Hematopoietic multipotent progenitor cell (in vitro differentiated cells): Measurements from ENCODE around the gene UBAP2L. TPM values are rescaled to one million over a fixed set of nuclear protein-coding genes. Genes with fewer than 3 reads are reported as not detected.
"Not testable (repeated sequence)": the region's sequence is repeated elsewhere in the genome, so short reads cannot be mapped to it uniquely, and the experiment has no call there.

Experiments
- DNase-seq, 3 donors: peaks; one replicate each; pipeline ENCODE4 v3.0.0-alpha.2; 2011 to 2015; ENCODE audit warnings: low read depth in 2 of 3, low spot score in 2 of 3
- total RNA-seq: library from RNA; depleted of rRNA; stranded (reverse); fragments of >200 nt; gene quantifications from one replicate; pipeline ENCODE4 v1.2.3, GENCODE V29; 2012

UBAP2L gene
- total RNA-seq, 1 donor = 83.2 TPM

- no peak for DNase-seq
Measured at GRCh38 chr1:154239491-154239890, 18.7 kb downstream of the UBAP2L start.

DNA sequence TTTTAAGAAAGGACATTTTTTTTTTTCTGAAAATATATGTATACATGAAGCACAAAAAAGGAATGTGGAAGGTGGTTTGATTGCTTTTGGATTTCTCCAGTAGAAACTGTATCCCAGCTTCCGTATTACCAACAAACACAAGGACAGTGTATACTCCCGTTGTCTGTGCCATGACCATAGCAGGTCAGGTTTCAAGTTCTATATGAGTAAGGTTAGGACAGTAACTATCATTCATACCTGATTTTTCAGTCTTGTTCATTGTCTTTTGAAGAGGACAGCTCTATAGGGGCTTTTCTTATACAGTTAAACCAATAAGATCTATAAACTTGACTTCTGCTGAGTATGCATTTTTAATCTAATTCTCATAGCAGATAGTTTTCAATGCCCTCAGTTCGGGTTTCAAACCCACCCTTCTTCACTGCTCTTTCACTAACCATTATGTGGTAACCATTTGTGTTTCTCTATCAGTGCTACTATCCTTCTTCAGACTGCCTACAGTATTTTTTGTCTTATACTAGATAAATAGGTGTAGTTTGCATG lies 19.6 kb downstream of the UBAP2L start:
- no peak for DNase-seq

DNA sequence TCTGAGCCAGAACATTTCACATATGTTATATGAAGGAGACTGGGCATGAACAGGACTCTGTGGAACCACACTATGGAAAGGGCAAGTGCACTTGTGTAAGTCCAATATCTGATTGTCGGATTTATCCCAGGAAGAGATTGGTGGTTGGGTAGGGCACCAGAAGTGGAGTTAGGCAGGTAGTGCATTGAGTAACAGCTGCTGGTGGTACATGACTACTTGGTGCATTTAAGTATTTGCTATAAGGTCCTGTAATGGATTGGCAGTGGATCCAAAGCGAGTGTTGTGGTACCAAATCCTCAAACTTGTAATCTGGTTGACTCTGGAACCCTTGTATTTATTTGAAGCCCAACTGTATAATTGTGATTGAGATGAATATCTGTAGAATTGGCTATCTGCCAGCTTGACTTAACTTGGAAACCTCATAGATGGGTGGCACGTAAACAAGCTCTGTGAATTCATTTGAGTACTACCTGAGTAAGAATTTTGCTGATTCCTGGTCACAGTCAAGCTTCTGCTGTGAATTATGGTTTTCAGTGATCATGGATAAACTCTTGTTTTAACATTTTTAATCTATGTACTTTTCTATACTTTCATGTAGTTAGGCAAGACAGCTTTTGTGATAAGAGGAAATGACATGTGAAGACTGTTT lies 21.1 kb downstream of the UBAP2L start:
- no peak for DNase-seq

- DNase-seq = no peak
Measured at GRCh38 chr1:154253671-154254070, 32.9 kb downstream of the UBAP2L start.

DNA sequence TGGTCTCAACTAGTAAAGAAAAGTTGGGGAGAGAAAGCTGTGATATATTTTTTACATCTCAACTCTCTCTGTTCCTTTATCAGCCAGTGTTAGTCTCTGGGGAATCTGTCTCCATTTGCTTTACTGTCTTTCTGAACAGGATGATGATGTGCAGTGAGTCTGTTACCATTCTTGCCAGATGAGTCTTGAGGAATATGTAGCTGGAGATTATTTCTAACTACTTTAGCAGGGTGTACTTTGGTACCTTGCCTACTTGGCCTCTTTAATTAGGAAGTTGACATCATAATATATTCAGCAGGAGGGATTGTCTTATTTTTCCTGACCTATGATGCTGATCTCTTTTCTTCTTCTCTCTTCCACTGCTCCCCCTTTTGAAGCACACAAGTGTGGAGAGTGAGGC lies 35.9 kb downstream of the UBAP2L start:
- DNase-seq = no peak

DNA sequence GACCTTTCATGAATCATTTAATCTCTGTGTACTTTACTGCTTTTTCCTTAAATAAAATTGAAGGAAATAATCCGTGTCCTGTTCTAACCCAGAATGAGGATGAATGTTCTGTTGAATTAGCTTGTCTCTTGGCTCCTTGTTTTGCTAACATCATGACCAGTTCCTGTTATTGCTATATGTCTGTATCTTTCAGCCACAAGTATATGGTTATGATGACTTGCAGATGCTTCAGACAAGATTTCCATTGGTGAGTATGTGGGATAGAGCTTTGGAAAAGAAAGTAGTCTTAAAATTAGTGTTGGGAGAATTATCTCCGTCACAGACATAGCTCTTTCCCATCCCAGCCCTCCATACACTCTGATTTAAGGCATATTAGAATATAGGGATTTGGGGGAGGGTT lies 38.0 kb downstream of the UBAP2L start:
- no peak for DNase-seq

GRCh38 chr1:154260127-154260526 lies 39.4 kb downstream of the UBAP2L start:
- no peak for DNase-seq

DNA sequence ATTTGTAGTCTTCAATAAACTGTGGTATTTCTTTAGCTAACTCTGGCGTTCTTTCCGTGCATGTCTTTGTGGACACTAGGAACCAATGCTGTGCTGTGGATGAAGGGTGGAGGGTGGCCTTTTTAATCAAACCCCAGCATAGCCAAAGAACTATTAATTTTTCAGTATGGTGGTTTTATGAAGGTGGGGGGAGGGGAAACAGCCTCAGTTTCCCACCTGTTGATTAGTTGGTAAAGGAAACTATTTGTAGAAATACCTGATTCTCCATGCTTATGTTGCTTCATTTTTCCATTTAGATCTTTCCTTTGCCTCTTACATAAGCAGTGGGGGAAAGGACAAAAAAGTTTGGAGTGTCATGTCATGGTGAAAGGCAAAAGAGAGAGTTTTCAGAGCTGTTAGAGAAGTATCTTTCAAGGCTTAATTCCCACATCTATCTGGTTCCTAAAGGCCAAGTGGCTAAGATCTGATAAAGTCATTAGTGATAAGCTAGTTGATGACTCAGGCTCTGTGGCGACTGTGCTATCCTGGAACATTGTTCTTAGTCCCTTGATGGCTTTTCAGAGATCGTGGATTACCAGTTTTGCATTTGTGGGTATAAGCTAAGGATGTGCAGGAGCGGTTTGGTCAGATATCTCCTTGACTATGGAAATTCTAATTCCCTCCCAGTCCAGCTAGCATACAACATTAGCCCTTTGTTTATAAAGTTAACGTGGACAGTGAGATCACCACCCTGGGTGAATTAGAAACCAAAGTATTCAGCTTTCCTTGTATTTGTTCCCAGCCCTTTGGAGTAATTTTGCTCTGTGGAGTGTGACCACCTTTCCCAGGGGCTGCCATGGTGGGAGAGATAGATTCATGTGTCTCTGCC lies 42.9 kb downstream of the UBAP2L start:
- DNase-seq = no peak

- DNase-seq = no peak
Measured at GRCh38 chr1:154264454-154264853, 43.7 kb downstream of the UBAP2L start.

DNA sequence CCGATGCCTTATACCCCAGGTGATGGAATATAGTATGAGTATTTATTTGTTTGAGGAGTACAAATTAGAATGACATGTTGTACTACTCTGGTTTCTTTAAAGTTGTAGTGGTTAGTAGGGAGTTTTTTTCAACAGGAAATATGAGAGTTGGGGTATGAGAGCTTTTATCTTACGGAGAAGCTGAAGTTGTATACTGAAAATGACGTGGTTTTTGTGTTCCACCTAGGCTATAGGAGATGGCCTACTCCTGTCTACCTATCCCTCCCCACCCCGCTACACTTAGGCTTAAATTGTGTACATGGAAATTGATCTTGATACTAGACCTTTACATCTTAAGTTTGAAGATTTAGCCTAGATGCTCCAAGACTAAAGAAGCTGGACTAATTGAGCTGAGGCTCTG lies 44.8 kb downstream of the UBAP2L start:
- no peak for DNase-seq

GRCh38 chr1:154270833-154271232 lies 50.1 kb downstream of the UBAP2L start:
- no peak for DNase-seq

- DNase-seq = peak; percentile 85 to 100 (median 99)
Measured at GRCh38 chr1:154272217-154272998, 51.7 kb downstream of the UBAP2L start, which contains the start of gene HAX1. Gene HAX1, plus strand, starts transcription at chr1:154272629. Its CDS starts 95 bp downstream, at chr1:154272724.

DNA sequence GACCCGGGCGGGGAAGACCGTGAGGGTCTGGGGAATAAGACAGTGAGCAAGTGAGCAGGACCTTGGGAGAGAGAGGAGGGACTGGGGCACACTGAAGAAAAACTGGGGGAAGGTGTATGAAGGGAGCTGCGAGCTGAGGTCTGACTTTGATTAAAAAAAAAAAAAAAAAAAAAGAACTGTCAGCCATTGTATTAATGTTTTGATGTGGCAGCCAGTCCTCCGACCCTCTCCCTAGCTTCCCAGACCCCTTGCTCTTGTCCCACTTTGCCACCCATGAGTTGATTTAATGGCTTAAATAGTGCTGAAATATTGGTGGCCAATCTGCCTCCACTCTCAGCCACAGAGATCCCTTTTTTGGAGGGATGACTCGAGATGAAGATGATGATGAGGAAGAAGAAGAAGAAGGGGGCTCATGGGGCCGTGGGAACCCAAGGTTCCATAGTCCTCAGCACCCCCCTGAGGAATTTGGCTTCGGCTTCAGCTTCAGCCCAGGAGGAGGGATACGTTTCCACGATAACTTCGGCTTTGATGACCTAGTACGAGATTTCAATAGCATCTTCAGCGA lies 52.3 kb downstream of the UBAP2L start:
- DNase-seq = no peak

DNA sequence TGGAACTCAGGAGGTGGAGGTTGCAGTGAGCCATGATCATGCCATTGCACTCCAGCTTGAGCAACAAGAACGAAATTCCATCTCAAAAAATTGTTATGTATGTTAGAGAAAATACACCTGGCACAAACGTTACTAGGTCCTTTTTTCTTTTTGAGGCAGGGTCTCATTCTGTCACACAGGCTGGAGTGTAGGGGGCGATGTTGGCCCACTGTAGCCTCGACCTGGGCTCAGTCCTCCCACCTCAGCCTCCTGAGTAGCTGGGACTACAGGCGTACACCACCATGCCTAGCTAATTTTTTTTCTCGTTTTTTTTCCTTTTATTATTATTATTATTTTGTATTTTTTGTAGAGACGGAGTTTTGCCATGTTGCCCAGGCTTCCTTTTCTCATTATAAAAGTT lies 56.0 kb downstream of the UBAP2L start:
- DNase-seq = peak in 2 of 3 donors; percentile 33 to 48

DNA sequence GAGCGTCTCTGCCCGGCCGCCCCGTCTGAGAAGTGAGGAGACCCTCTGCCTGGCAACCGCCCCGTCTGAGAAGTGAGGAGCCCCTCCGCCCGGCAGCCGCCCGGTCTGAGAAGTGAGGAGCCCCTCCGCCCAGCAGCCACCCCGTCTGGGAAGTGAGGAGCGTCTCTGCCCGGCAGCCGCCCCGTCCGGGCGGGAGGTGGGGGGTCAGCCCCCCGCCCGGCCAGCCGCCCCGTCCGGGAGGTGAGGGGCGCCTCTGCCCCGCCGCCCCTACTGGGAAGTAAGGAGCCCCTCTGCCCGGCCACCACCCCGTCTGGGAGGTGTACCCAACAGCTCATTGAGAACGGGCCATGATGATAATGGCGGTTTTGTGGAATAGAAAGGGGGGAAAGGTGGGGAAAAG lies 66.8 kb downstream of the UBAP2L start:
- not testable (repeated sequence) for DNase-seq

- DNase-seq = no peak
Measured at GRCh38 chr1:154288661-154289060, 67.9 kb downstream of the UBAP2L start.

- no peak for DNase-seq
Measured at GRCh38 chr1:154290921-154291320, 70.2 kb downstream of the UBAP2L start.

DNA sequence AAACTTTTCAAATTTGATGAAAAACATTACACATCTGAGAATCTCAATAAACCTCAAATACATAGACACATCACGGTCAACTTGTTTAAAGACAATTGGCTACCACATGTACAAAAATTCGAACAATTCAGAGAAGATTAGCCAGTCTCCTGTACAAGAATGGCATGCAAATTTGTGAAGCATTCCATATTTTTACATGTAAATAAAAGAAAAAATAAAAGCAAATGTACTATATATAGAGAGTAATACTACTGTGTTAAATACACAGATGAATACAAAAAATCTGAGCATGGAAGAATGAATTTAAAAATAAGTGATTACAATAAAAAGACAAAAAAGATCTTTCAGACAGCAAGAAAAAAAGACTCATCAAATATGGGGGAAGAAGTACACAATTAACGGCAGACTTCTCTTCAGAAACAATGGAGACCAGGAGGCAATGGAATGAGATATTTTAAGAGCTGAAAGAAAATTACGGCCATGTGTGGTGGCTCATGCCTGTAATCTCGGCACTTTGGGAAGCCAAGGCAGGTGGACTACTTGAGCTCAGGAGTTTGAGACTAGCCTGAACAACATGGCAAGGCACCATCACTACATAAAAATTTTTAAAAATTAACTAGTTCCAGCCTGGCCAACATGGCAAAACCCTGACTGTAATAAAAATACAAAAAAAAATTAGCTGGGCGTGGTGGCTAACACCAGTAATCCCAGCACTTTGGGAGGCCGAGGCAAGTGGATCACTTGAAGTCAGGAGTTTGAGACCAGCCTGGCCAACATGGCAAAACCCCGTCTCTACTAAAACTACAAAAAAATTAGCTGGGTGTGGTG lies 74.9 kb downstream of the UBAP2L start:
- DNase-seq = peak in 1 of 3 donors; percentile 26

- DNase-seq = no peak
Measured at GRCh38 chr1:154301582-154301981, 80.8 kb downstream of the UBAP2L start.
